Pancreas (tissue), 10 donors: Measurements from ENCODE around the gene HIC1. TPM values are rescaled to one million over a fixed set of nuclear protein-coding genes. Genes with fewer than 3 reads are reported as not detected.

Source experiments
- ATAC-seq, 4 donors: fragments of 200-7000 bp; cut with Tn5 transposase; one replicate each; pipeline versions ENCODE4 v1.8.0 to v1.9.1; 2020; ENCODE audit warnings: mild to moderate bottlenecking in 4 of 4, moderate library complexity in 4 of 4
- DNase-seq, 6 donors: peaks; one replicate each; pipeline ENCODE4 v3.0.0-alpha.2; 2020
- FAIRE-seq: peaks from 2 replicates; lab custom pipeline; 2012; peaks lifted over from hg19 to GRCh38; lab: Jason Lieb, UNC
- H3K27ac ChIP-seq, 4 donors: fragments of 200-600 bp; sonication (generic); 1 replicate in 3 of 4; 2 replicates in 1 of 4; pipeline versions ENCODE4 v1.5.0 to v1.8.0; 2020
- H3K27me3 ChIP-seq, 4 donors: fragments of 200-600 bp; one replicate each; pipeline ENCODE4 v1.8.0; 2021
- H3K36me3 ChIP-seq, 3 donors: fragments of 200-600 bp; sonication (generic) in 1 of 3; one replicate each; pipeline versions ENCODE4 v1.5.0 to v1.8.0; 2020 to 2021
- H3K4me1 ChIP-seq, 3 donors: fragments of 200-600 bp; one replicate each; pipeline ENCODE4 v1.8.0; 2021
- H3K4me3 ChIP-seq, 4 donors: fragments of 200-600 bp; sonication (generic) in 2 of 4; one replicate each; pipeline versions ENCODE4 v1.5.0 to v1.8.0; 2020 to 2021
- H3K9me3 ChIP-seq, 4 donors: fragments of 200-600 bp; one replicate each; pipeline ENCODE4 v1.8.0; 2021
- WGBS, 2 donors: extraction: QIAGEN DNeasy Blood & Tissue Kit; methylation state at CpG; one replicate each; pipeline ENCODE4 v1.1.7; 2013; 5-methylcytosine and 5-hydroxymethylcytosine counted together
- intact Hi-C, 3 donors: fragments of 100-400 bp; cut with DNase I; formaldehyde crosslinking; loops; one replicate each; pipeline versions ENCODE4 v1.11.1 to v1.14.2; 2022
- polyA plus RNA-seq, 2 donors: library from polyadenylated mRNA; stranded (reverse); fragments of 200-250 nt; gene quantifications; one replicate each; pipeline ENCODE4 v1.2.3, GENCODE V29; 2013
- total RNA-seq, 6 donors: library from RNA; stranded (reverse); fragmentation: NEBNext Ultra II Directional in 4 of 6; extraction: Animal tissue kit (Norgen Biotek cat#: 25700) in 4 of 6; gene quantifications; one replicate each; pipeline versions ENCODE4 v1.2.1 to v1.2.4, GENCODE V29; 2021 to 2023
- TF ChIP-seq, protein P1 (sequence below), 4 donors: fragments of 200-600 bp; sonication (generic) in 3 of 4; IDR thresholded peaks; one replicate each; pipeline versions ENCODE4 v1.5.0 to v1.8.0; 2021; ENCODE audit warnings: antibody characterized with exemption in 4 of 4
- donor health status: healthy with polysubstance abuse.
- donor health status: DM: no; HTN: no; CAD: no; lungs with moderate emphysema.
- donor health status: DM: no; HTN: no; CAD: no.
- donor health status: control.
- donor health status: control.
- donor health status: Bipolar disorder and iron deficiency.
- donor health status: DM: yes; HTN: yes; CAD: no.
- donor health status: DM: no; HTN: no; CAD: no.
- donor health status: DM: no; HTN: no; CAD: no.
- donor health status: DM: yes; HTN: yes; CAD: no.

Gene HIC1
- total and polyA plus RNA-seq, 8 donors, result 1.0 to 15.8 (median 3.4) TPM

DNA sequence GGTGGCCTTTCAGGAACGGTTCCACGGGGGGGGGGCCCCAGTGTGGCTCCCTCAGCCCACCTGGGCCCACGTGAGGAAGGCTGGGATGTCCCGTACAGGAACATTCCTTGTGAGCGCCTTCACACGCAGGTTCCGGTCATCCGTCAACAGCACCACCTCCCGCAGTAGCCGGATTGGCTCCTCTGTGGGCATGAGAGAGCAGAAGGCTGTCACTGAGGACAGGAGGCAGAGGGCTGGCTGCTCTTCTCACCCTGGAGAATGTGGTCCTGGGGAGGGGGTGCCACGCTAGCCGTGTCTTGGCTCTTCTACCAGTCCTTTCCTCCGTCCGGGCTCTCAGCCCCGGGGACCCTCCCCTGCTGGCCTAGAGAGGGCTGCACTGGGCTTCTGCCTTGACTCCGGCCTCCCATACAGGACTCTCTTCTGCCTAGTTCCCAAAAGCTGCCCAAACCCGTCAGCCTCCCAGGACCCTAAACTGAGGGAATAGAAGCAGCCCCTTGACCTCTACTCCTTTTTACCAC is 6.6 kb downstream of the HIC1 start:
- no peaks in the 10 kb centered on the region for H3K9me3 ChIP-seq
- intact Hi-C loops, result loop anchor here in 1 of 3 donors (10.0 kb wide), 1 partner anchor 173 kb away; no protein-coding TSS in a partner anchor
- no peak for DNase-seq
- peaks cover 0 to 3% (median 0%) of the 10 kb centered on the region in 4 donors for H3K27me3 ChIP-seq
- FAIRE-seq, result no peak
- H3K4me1 ChIP-seq, result no peaks in the 10 kb centered on the region
- ATAC-seq, result no peak
- peaks cover 0 to 21% (median 0%) of the 10 kb centered on the region in 3 donors for H3K36me3 ChIP-seq
- H3K4me3 ChIP-seq, result no peak overlapping the region
- TF ChIP-seq, protein P1, sequence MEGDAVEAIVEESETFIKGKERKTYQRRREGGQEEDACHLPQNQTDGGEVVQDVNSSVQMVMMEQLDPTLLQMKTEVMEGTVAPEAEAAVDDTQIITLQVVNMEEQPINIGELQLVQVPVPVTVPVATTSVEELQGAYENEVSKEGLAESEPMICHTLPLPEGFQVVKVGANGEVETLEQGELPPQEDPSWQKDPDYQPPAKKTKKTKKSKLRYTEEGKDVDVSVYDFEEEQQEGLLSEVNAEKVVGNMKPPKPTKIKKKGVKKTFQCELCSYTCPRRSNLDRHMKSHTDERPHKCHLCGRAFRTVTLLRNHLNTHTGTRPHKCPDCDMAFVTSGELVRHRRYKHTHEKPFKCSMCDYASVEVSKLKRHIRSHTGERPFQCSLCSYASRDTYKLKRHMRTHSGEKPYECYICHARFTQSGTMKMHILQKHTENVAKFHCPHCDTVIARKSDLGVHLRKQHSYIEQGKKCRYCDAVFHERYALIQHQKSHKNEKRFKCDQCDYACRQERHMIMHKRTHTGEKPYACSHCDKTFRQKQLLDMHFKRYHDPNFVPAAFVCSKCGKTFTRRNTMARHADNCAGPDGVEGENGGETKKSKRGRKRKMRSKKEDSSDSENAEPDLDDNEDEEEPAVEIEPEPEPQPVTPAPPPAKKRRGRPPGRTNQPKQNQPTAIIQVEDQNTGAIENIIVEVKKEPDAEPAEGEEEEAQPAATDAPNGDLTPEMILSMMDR (IDR thresholded peaks at IDR 0.05), result no peak
- H3K27ac ChIP-seq, result no peak overlapping the region
- 86 to 88% methylated on average over 17 of the region's 17 CpGs for WGBS, 2 donors

DNA sequence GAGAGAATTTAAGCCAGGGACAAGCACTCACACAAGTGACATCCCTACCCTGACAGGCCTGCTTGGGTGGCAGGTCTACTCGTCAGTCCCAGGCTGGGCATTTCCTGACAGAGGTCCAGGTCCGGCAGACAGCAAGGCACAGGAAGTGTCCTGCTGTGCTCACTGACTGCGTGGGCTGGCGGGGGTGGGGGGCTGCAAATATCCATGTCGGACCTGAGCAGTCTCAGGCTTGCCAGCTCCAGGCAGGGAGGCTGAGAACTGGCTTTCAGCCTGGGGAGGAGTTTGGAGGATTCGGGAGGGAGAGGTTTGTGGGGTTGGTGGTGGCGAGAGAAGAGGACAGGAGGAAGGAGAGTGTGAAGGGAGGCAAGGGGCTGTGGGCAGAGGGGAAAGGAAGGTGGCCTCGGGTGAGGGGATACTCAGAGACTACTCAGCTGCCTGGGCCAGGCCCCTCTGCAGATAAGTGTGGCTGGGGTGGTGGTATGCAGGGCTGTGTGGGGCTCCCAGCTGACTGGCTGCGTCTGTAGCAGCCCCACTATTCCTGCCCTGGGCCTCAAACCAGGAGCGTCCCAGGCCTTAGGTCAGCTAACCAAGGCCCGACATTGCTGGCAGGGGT is 7.8 kb downstream of the HIC1 start:
- FAIRE-seq (no peak), ATAC-seq (no peak), DNase-seq (no peak)
- Histone ChIP-seq H3K27ac (no peak overlapping the region), H3K27me3 (peaks cover 0 to 3% (median 0%) of the 10 kb centered on the region in 4 donors), H3K36me3 (peaks cover 0 to 21% (median 0%) of the 10 kb centered on the region in 3 donors), H3K4me3 (no peak overlapping the region), H3K9me3 (no peaks in the 10 kb centered on the region), H3K4me1 (no peaks in the 10 kb centered on the region)
- intact Hi-C loops, result loop anchor here in 1 of 3 donors (10.0 kb wide), 1 partner anchor 172 kb away; no protein-coding TSS in a partner anchor
- WGBS, 2 donors, result 80 to 83% methylated on average over 11 of the region's 11 CpGs
- TF ChIP-seq, protein P1 (IDR thresholded peaks at IDR 0.05), result no peak

DNA sequence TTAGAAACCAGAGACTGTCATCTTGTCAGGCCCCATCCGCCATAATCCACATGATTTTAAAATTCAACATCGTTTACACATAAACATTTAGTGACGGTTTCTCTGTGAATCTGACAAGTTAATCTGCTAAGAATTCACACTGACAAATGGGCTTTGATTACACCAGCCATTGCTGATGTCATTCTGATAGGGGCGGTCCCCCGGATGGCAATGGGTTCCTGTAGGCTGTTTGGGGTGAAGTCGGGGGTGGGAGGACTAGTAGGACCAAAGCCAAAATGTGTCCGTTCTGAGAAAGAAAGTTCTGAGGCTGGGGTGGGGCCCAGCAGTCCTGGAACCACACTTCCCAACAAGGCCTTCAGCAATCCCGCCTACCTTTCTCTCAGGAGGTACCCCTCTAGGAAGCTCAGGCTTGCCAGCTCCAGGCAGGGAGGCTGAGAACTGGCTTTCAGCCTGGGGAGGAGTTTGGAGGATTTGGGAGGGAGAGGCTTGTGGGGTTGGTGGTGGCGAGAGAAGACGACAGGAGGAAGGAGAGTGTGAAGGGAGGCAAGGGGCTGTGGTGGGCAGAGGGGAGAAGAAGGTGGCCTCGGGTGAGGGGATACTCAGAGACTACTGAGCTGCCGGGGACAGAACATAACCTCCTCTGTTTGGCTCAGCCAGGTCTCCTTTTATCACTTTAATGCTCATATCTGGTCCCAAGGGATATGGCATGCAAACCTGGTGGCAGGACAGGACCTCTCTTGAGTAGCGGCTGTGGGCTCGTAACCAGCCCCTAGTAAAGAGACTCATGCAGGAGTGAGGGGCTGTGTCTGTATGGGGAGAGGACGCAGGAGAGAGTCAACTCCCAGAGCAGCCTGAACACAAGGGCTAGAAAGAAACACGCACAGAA is 8.6 kb downstream of the HIC1 start:
- Histone ChIP-seq H3K27ac (no peak overlapping the region), H3K4me1 (no peaks in the 10 kb centered on the region), H3K36me3 (peaks cover 0 to 21% (median 0%) of the 10 kb centered on the region in 3 donors), H3K4me3 (no peak overlapping the region), H3K9me3 (no peaks in the 10 kb centered on the region), H3K27me3 (no peaks in the 10 kb centered on the region)
- intact Hi-C loops, result loop anchor here in 1 of 3 donors (10.0 kb wide), 1 partner anchor 171 kb away; no protein-coding TSS in a partner anchor
- TF ChIP-seq, protein P1 (IDR thresholded peaks at IDR 0.05), result no peak
- 84% methylated on average over 16 of the region's 16 CpGs for WGBS, 2 donors
- DNase-seq, result no peak
- no peak for FAIRE-seq
- no peak for ATAC-seq

DNA sequence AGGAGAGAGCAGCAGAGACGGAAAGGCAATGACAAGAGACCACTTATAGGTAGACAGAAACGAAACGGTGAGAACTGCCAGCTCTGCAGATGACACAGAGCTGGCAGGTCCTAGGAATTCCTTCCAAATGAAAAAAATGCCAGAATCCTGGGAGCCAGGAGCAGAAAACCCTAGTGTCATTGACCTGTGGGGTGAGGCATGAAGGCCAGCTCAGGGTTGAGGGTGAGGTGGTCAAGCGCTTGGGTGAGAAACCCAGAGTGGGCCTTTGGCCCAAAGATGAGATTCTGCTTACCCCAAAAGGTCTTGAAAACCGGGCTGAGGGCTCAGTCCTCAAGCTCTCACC is 9.2 kb downstream of the HIC1 start:
- 67 to 73% methylated on average over 5 of the region's 5 CpGs for WGBS, 2 donors
- FAIRE-seq (no peak), ATAC-seq (no peak), DNase-seq (no peak)
- TF ChIP-seq, protein P1 (IDR thresholded peaks at IDR 0.05), result no peak
- peaks cover 0 to 21% (median 0%) of the 10 kb centered on the region in 3 donors for H3K36me3 ChIP-seq
- H3K9me3 ChIP-seq, result no peaks in the 10 kb centered on the region
- H3K27ac ChIP-seq, result no peak overlapping the region
- intact Hi-C loops, result loop anchor here in 1 of 3 donors (10.0 kb wide), 1 partner anchor 171 kb away; no protein-coding TSS in a partner anchor
- H3K4me3 ChIP-seq, result no peak overlapping the region
- no peaks in the 10 kb centered on the region for H3K27me3 ChIP-seq
- no peaks in the 10 kb centered on the region for H3K4me1 ChIP-seq
